ENCODE measurements around the gene HS3ST6. TPM values are rescaled to one million over a fixed set of nuclear protein-coding genes. Genes with fewer than 3 reads are reported as not detected.

The HS3ST6 gene
- total RNA-seq, 1 experiment from 2014 or later = not detected

GRCh38 chr16:1965396-1966001 lies 47.3 kb upstream of the HS3ST6 start:
- H3K27ac ChIP-seq (ENCODE audit: low read depth, low read length) = peak overlapping the region; percentile 94
- H3K27me3 ChIP-seq (ENCODE audit: insufficient read depth, low read length) = no peaks in the 10 kb centered on the region
- BruUV-seq (replicated peaks) = TSS peak; percentile 75
- H3K9me3 ChIP-seq (ENCODE audit: control insufficient read depth in 1 of 2, insufficient read depth in 1 of 2, low read depth in 1 of 2, low read length in 2 of 2) = no peaks in the 10 kb centered on the region
- DNase-seq (ENCODE audit: low read depth, low spot score) = no peak
- ChIA-PET CTCF (interaction anchor here (0.7 kb wide), 1 partner anchor 13 kb away, joined by 3 read pairs; no protein-coding TSS in a partner anchor), POLR2A (interaction anchor here (0.6 to 5.9 kb wide), 28 partner anchors 8 to 1054 kb away, joined by 3 to 104 read pairs (median 5); partner anchors contain the start of genes FAHD1, GFER, HAGH and MEIOB), RAD21 (ENCODE audit: low non-redundant PET in 1 of 2, low total read pairs in 2 of 2, uncharacterized antibody in 2 of 2, unreplicated experiment in 2 of 2) (no interaction called here)
- H2AFZ ChIP-seq (ENCODE audit: low read depth, low read length, poor library complexity, severe bottlenecking) = no peak overlapping the region
- peaks cover 11% of the 10 kb centered on the region; the same call in 1 of the 2 replicates for H4K20me1 ChIP-seq (ENCODE audit: insufficient read depth)
- H3K4me2 ChIP-seq (ENCODE audit: low read length) = peak overlapping the region; percentile 87
- ATAC-seq = no peak
- H3K9ac ChIP-seq (ENCODE audit: low read length) = peak overlapping the region; percentile 93
- intact Hi-C loops (cut with micrococcal nuclease) = no loop called here
- peaks cover 6 to 20% of the 10 kb centered on the region in 2 experiments for H3K36me3 ChIP-seq (ENCODE audit: control insufficient read depth in 1 of 2, insufficient read depth in 2 of 2, low read length in 2 of 2)
- peaks cover 5 to 36% of the 10 kb centered on the region in 2 experiments; a peak in 3 of 4 replicates for H3K4me1 ChIP-seq (ENCODE audit: control insufficient read depth in 1 of 2, insufficient read depth in 2 of 2, low read length in 2 of 2)
- no peak for TF ChIP-seq ATF3 (IDR thresholded peaks at IDR 0.05)
- TF ChIP-seq EZH2phosphoT487 (IDR thresholded peaks at IDR 0.05; ENCODE audit: borderline replicate concordance) = no peak
- no peak for TF ChIP-seq EGR1 (IDR thresholded peaks at IDR 0.05; ENCODE audit: low read depth)
- no peak for TF ChIP-seq YY1 (IDR thresholded peaks at IDR 0.05; ENCODE audit: extremely low read depth, insufficient replicate concordance, low read depth, low read length)
- TF ChIP-seq, protein P1, sequence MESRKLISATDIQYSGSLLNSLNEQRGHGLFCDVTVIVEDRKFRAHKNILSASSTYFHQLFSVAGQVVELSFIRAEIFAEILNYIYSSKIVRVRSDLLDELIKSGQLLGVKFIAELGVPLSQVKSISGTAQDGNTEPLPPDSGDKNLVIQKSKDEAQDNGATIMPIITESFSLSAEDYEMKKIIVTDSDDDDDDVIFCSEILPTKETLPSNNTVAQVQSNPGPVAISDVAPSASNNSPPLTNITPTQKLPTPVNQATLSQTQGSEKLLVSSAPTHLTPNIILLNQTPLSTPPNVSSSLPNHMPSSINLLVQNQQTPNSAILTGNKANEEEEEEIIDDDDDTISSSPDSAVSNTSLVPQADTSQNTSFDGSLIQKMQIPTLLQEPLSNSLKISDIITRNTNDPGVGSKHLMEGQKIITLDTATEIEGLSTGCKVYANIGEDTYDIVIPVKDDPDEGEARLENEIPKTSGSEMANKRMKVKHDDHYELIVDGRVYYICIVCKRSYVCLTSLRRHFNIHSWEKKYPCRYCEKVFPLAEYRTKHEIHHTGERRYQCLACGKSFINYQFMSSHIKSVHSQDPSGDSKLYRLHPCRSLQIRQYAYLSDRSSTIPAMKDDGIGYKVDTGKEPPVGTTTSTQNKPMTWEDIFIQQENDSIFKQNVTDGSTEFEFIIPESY (IDR thresholded peaks at IDR 0.05; ENCODE audit: extremely low read depth, insufficient replicate concordance, low read length) = no peak
- TF ChIP-seq SIN3A (IDR thresholded peaks at IDR 0.05; ENCODE audit: low read depth) = no peak
- no peaks in the 10 kb centered on the region for H3K9me2 ChIP-seq (ENCODE audit: insufficient read depth)
- H3K4me3 ChIP-seq (replicated peaks in 1 of 2; ENCODE audit: low read depth in 1 of 2, low read length in 2 of 2) = peak overlapping the region; percentile 65 to 73
- H3K79me2 ChIP-seq (ENCODE audit: insufficient read depth, low read length) = peaks cover 60% of the 10 kb centered on the region
